DND-41 (cell line): ENCODE data around the gene MSI2.

Experiments
- EZH2 ChIP-seq: IDR thresholded peaks from 3 replicates; pipeline ENCODE4 v1.6.1; 2012; ENCODE audit warnings: borderline replicate concordance, low read depth, mild to moderate bottlenecking, moderate library complexity, low read length, inconsistent platforms; ENCODE audit not compliant: severe bottlenecking
- TF ChIP-seq, protein P1 (sequence below): IDR thresholded peaks from 2 replicates; pipeline ENCODE4 v1.5.1; 2012; ENCODE audit warnings: borderline replicate concordance, low read length, moderate library complexity, mild to moderate bottlenecking; ENCODE audit not compliant: poor library complexity, severe bottlenecking; ENCODE audit errors: extremely low read depth

DNA sequence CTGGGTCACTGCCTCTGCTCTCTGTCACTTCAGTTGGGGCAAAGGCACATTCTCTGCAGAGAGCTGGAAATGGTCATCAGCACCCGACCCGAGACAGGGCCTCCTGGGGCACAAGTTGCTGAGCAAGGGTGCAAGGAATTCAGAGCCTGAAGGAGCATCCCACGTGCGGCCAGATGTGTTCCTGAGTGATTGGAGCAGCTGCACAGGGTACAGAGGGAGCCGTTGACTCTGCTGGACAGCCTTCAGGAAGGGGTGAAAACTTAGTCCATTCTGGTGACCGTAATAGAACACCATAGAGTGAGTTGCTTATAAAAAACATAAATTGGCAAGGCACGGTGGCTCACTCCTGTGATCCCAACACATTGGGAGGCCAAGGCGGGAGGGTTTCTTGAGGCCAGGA is 382.0 kb downstream of the MSI2 start:
- TF ChIP-seq, protein P1, sequence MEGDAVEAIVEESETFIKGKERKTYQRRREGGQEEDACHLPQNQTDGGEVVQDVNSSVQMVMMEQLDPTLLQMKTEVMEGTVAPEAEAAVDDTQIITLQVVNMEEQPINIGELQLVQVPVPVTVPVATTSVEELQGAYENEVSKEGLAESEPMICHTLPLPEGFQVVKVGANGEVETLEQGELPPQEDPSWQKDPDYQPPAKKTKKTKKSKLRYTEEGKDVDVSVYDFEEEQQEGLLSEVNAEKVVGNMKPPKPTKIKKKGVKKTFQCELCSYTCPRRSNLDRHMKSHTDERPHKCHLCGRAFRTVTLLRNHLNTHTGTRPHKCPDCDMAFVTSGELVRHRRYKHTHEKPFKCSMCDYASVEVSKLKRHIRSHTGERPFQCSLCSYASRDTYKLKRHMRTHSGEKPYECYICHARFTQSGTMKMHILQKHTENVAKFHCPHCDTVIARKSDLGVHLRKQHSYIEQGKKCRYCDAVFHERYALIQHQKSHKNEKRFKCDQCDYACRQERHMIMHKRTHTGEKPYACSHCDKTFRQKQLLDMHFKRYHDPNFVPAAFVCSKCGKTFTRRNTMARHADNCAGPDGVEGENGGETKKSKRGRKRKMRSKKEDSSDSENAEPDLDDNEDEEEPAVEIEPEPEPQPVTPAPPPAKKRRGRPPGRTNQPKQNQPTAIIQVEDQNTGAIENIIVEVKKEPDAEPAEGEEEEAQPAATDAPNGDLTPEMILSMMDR, result no peak
- no peak for TF ChIP-seq EZH2
